BLaER1 treated with 17β-estradiol and CSF1 and Interleukin-3, amounts not matched to agents 10 nM and 100 nM (cell line): ENCODE results near the gene RASGRF2.

Experiments used
- H3K27ac ChIP-seq, 11 experiments: shearing (Covaris generic); formaldehyde crosslinking; 2 replicates each; pipeline ENCODE4 v1.8.1; 2022
- H3K27me3 ChIP-seq, 11 experiments: shearing (Covaris generic); formaldehyde crosslinking; 2 replicates each; pipeline ENCODE4 v1.8.1; 2022
- H3K36me3 ChIP-seq, 11 experiments: shearing (Covaris generic); formaldehyde crosslinking; 2 replicates each; pipeline ENCODE4 v1.8.1; 2022
- H3K4me1 ChIP-seq, 10 experiments: shearing (Covaris generic); formaldehyde crosslinking; 2 replicates each; pipeline ENCODE4 v1.8.1; 2022
- H3K4me2 ChIP-seq, 11 experiments: shearing (Covaris generic); formaldehyde crosslinking; 2 replicates each; pipeline ENCODE4 v1.8.1; 2022
- H3K4me3 ChIP-seq, 10 experiments: shearing (Covaris generic); formaldehyde crosslinking; 2 replicates each; pipeline ENCODE4 v1.8.1; 2022
- H3K9ac ChIP-seq, 11 experiments: shearing (Covaris generic); formaldehyde crosslinking; 2 replicates each; pipeline ENCODE4 v1.8.1; 2022
- H3K9me3 ChIP-seq, 11 experiments: shearing (Covaris generic); formaldehyde crosslinking; replicated peaks in 1 of 11; 2 replicates each; pipeline ENCODE4 v1.8.1; 2022
- H4K20me1 ChIP-seq, 11 experiments: shearing (Covaris generic); formaldehyde crosslinking; 2 replicates each; pipeline ENCODE4 v1.8.1; 2022
- Cebpa-rat ChIP-seq, 11 experiments: shearing (Covaris generic); IDR thresholded peaks; 2 replicates each; pipeline ENCODE4 v1.8.1; 2022

The RASGRF2 gene

GRCh38 chr5:80989883-80990282, 29.7 kb downstream of the RASGRF2 start:
- H3K27ac ChIP-seq = no peak overlapping the region
- no peak overlapping the region for H3K4me2 ChIP-seq
- no peaks in the 10 kb centered on the region for H3K27me3 ChIP-seq
- no peak overlapping the region for H3K9ac ChIP-seq
- TF ChIP-seq Cebpa-rat (IDR thresholded peaks at IDR 0.05) = no peak
- H3K9me3 ChIP-seq = no peaks in the 10 kb centered on the region
- no peaks in the 10 kb centered on the region for H4K20me1 ChIP-seq
- H3K4me1 ChIP-seq = peaks cover 9 to 14% (median 10%) of the 10 kb centered on the region in 10 experiments; a peak in 18 of 20 replicates
- H3K4me3 ChIP-seq = no peak overlapping the region
- no peaks in the 10 kb centered on the region for H3K36me3 ChIP-seq

DNA sequence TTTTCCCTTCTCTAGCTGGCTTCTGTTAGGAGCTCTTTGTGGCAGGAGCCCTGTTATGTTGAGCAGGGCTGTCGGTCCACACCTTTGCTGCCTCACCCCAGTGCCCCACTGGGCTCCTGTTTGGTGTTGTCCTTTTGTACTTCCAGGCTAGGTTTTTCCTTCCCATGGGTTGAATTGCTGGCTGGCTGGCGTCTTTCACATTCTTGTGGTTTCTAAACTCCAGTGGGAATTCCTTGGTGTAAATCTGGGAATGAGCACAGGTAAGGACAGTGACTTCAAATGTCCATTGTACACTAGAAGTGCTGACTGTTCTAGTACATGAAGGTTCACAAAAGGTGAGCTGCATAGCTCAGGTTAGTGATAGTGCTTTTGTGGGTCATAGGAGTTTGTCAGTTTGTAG, 30.4 kb downstream of the RASGRF2 start:
- Histone ChIP-seq H3K4me2 (no peak overlapping the region), H3K9ac (no peak overlapping the region), H3K27ac (no peak overlapping the region)

DNA sequence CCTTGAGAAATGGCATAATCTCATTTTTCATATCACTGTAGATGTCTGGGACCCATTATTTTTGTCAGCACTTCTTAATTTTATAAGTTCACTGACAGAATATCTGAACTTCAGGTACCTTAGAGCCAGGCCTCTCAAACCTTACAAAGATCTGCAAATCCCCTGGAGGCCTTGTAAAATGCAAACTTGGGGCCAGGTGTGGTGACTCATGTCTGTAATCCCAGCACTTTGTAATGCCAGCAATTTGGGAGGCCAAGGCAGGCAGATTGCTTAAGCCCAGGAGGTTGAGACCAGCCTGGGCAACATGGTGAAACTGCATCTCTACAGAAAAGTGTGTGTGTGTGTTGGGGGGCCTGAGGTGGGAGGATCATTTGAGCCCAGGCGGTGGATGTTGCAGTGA, 30.8 kb downstream of the RASGRF2 start:
- H3K27me3 ChIP-seq = no peaks in the 10 kb centered on the region
- H4K20me1 ChIP-seq = no peaks in the 10 kb centered on the region
- H3K36me3 ChIP-seq = no peaks in the 10 kb centered on the region
- H3K27ac ChIP-seq = no peak overlapping the region
- no peak overlapping the region for H3K9ac ChIP-seq
- TF ChIP-seq Cebpa-rat (IDR thresholded peaks at IDR 0.05) = no peak
- H3K4me1 ChIP-seq = peaks cover 3 to 7% (median 4%) of the 10 kb centered on the region in 10 experiments; a peak in 17 of 20 replicates
- no peak overlapping the region for H3K4me3 ChIP-seq
- no peaks in the 10 kb centered on the region for H3K9me3 ChIP-seq
- H3K4me2 ChIP-seq = no peak overlapping the region

More for the DNA sequence above, 30.4 kb downstream of the RASGRF2 start:
- Histone ChIP-seq H3K4me1 (peaks cover 7 to 11% (median 8%) of the 10 kb centered on the region in 10 experiments; a peak in 18 of 20 replicates), H3K4me3 (no peak overlapping the region), H3K36me3 (no peaks in the 10 kb centered on the region), H4K20me1 (no peaks in the 10 kb centered on the region), H3K27me3 (no peaks in the 10 kb centered on the region), H3K9me3 (no peaks in the 10 kb centered on the region)
- TF ChIP-seq Cebpa-rat (IDR thresholded peaks at IDR 0.05) = no peak

DNA sequence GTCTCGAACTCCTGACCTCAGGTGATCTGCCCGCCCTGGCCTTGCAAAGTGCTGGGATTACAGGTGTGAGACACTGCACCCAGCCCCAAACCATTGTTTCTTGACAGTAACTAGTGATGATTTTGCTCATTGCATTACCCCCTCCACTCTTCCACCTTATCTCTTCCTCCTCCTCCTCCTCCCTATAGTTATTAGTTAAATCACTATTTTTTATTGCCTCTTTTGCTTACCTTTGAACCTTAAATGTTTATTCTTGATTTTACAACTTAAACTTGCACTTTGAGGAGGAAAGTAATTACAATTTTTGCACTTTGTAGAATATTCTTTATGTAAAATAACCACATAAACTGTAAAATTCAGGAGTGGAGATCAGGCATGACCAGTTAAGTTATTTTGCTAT, 35.7 kb downstream of the RASGRF2 start:
- no peak overlapping the region for H3K4me2 ChIP-seq
- H3K4me1 ChIP-seq = peaks cover 9 to 13% (median 12%) of the 10 kb centered on the region in 10 experiments; a peak in 18 of 20 replicates
- no peak overlapping the region for H3K4me3 ChIP-seq
- H4K20me1 ChIP-seq = no peaks in the 10 kb centered on the region
- H3K36me3 ChIP-seq = no peaks in the 10 kb centered on the region
- no peak for TF ChIP-seq Cebpa-rat (IDR thresholded peaks at IDR 0.05)
- no peaks in the 10 kb centered on the region for H3K27me3 ChIP-seq
- no peaks in the 10 kb centered on the region for H3K9me3 ChIP-seq
- H3K9ac ChIP-seq = no peak overlapping the region
- no peak overlapping the region for H3K27ac ChIP-seq

GRCh38 chr5:80998590-80998979, 38.4 kb downstream of the RASGRF2 start:
- peak overlapping the region in 2 of 11 experiments; percentile 24 to 36; a peak in 2 of 22 replicates for H3K27ac ChIP-seq
- H4K20me1 ChIP-seq = no peaks in the 10 kb centered on the region
- TF ChIP-seq Cebpa-rat (IDR thresholded peaks at IDR 0.05) = no peak
- H3K27me3 ChIP-seq = no peaks in the 10 kb centered on the region
- no peaks in the 10 kb centered on the region for H3K9me3 ChIP-seq
- peaks cover 9 to 13% (median 12%) of the 10 kb centered on the region in 10 experiments; a peak in 18 of 20 replicates for H3K4me1 ChIP-seq
- H3K4me3 ChIP-seq = peak overlapping the region in 2 of 10 experiments; percentile 7 to 11; a peak in 2 of 20 replicates
- peak overlapping the region in 2 of 11 experiments; percentile 15 to 22; a peak in 1 of 22 replicates for H3K9ac ChIP-seq
- peak overlapping the region; percentile 47 to 65 (median 58) for H3K4me2 ChIP-seq
- no peaks in the 10 kb centered on the region for H3K36me3 ChIP-seq

GRCh38 chr5:81003811-81004386, 43.7 kb downstream of the RASGRF2 start:
- Histone ChIP-seq H4K20me1 (no peaks in the 10 kb centered on the region), H3K4me3 (no peak overlapping the region), H3K9ac (no peak overlapping the region), H3K27me3 (no peaks in the 10 kb centered on the region), H3K27ac (no peak overlapping the region), H3K4me2 (no peak overlapping the region), H3K4me1 (peaks cover 10 to 22% (median 19%) of the 10 kb centered on the region in 10 experiments), H3K9me3 (no peaks in the 10 kb centered on the region), H3K36me3 (no peaks in the 10 kb centered on the region)
- TF ChIP-seq Cebpa-rat (IDR thresholded peaks at IDR 0.05) = no peak

GRCh38 chr5:81005708-81006107, 45.5 kb downstream of the RASGRF2 start:
- Histone ChIP-seq H3K9me3 (no peaks in the 10 kb centered on the region), H4K20me1 (no peaks in the 10 kb centered on the region), H3K4me1 (peaks cover 10 to 20% (median 18%) of the 10 kb centered on the region in 10 experiments), H3K9ac (no peak overlapping the region), H3K27ac (no peak overlapping the region), H3K4me2 (no peak overlapping the region), H3K4me3 (no peak overlapping the region), H3K27me3 (no peaks in the 10 kb centered on the region), H3K36me3 (no peaks in the 10 kb centered on the region)
- no peak for TF ChIP-seq Cebpa-rat (IDR thresholded peaks at IDR 0.05)

GRCh38 chr5:81006231-81006630, 46.1 kb downstream of the RASGRF2 start:
- no peaks in the 10 kb centered on the region for H4K20me1 ChIP-seq
- no peak overlapping the region for H3K4me3 ChIP-seq
- peak overlapping the region in 7 of 11 experiments; percentile 38 to 77 (median 74); a peak in 8 of 22 replicates for H3K4me2 ChIP-seq
- no peak overlapping the region for H3K9ac ChIP-seq
- no peaks in the 10 kb centered on the region for H3K36me3 ChIP-seq
- H3K4me1 ChIP-seq = peaks cover 10 to 20% (median 18%) of the 10 kb centered on the region in 10 experiments
- no peaks in the 10 kb centered on the region for H3K9me3 ChIP-seq
- H3K27me3 ChIP-seq = no peaks in the 10 kb centered on the region
- no peak for TF ChIP-seq Cebpa-rat (IDR thresholded peaks at IDR 0.05)
- no peak overlapping the region for H3K27ac ChIP-seq

- H3K36me3 ChIP-seq = no peaks in the 10 kb centered on the region
- no peak overlapping the region for H3K9ac ChIP-seq
- no peak for TF ChIP-seq Cebpa-rat (IDR thresholded peaks at IDR 0.05)
- no peak overlapping the region for H3K4me3 ChIP-seq
- H3K4me1 ChIP-seq = peaks cover 10 to 20% (median 18%) of the 10 kb centered on the region in 10 experiments
- no peaks in the 10 kb centered on the region for H3K9me3 ChIP-seq
- no peaks in the 10 kb centered on the region for H3K27me3 ChIP-seq
- H4K20me1 ChIP-seq = no peaks in the 10 kb centered on the region
- peak overlapping the region; percentile 38 to 80 (median 71); a peak in 21 of 22 replicates for H3K4me2 ChIP-seq
- H3K27ac ChIP-seq = no peak overlapping the region
These were observed 46.9 kb downstream of the RASGRF2 start for GRCh38 chr5:81006947-81007636.
